A204.1 (cell line): ENCODE data around the gene AAR2.

Source experiments
- FAIRE-seq: peaks from 2 replicates; lab custom pipeline; 2012; peaks lifted over from hg19 to GRCh38; lab: Jason Lieb, UNC

The AAR2 gene

GRCh38 chr20:36281785-36282380 is 45.6 kb downstream of the AAR2 start:
- no peak for FAIRE-seq

- no peak for FAIRE-seq
These were observed 48.5 kb downstream of the AAR2 start for GRCh38 chr20:36284751-36285150.

GRCh38 chr20:36285746-36286447 is 49.6 kb downstream of the AAR2 start:
- no peak for FAIRE-seq

- FAIRE-seq, result no peak
These were observed 61.4 kb downstream of the AAR2 start for GRCh38 chr20:36297656-36298055.

DNA sequence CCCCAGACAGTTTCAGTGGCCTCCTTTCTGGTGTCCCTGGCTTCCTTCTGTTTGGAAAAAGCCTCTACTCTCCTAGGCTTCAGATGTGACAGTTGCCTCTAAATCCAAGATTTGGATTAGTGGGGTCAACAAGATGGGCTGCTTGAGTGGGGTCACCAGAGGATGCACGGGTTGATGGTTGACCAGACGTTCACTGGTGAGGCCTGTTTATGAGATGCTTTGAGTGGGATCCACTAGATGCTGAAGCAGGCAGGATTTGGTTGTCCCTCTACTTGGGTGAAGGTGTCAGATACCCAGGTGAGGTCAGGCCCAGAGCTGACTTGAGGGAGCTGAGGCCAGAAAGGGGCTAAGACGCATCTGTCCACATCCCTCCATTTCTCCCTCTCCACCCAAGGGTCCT is 61.8 kb downstream of the AAR2 start:
- no peak for FAIRE-seq

DNA sequence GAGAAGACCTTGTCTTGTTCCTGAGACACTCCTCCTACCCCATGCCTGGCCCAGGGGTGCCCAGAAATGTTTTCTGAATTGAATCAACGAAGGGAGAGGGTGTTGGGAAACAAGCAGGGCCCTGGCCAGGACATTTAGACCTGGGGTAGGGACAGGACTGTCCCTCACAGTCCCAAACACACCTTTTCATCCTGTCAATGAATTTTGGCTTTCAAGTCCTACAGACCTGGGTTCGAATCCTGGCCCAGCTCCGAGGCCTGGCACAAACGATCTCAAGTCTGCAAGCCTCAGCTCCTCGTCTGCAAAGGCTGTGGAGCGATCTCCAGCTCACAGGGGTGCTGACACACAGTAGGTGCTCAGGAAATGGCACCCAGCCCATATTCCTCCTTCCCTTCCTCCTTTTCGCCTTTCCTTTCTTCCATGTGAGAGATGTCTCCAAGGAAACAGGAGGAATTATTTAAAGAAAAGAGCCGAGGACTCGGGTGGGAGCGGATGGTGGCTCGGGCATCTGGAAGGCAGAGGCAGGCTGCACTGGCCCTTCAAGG is 62.6 kb downstream of the AAR2 start:
- FAIRE-seq, result no peak

DNA sequence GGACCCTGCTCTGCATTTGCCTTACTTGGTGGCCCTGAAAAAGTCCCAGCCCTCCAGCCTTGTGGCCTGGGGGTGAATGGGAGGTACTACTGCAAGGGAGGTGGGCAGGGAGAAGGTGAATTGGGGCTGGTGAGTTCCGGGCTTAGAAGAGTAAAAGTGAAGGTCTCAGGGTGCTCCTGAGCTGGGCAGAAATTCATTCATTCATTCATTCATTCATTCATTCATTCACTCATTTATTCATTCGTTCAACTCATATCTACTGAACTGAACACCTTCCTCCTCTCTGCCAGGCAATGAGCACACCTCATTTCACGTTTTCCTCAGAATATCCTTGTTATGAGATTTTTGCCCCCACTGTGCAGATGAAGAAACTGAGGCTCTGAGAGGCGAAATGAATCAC is 63.2 kb downstream of the AAR2 start:
- FAIRE-seq, result no peak

- FAIRE-seq, result no peak
These were observed 65.3 kb downstream of the AAR2 start for GRCh38 chr20:36301359-36302119.

DNA sequence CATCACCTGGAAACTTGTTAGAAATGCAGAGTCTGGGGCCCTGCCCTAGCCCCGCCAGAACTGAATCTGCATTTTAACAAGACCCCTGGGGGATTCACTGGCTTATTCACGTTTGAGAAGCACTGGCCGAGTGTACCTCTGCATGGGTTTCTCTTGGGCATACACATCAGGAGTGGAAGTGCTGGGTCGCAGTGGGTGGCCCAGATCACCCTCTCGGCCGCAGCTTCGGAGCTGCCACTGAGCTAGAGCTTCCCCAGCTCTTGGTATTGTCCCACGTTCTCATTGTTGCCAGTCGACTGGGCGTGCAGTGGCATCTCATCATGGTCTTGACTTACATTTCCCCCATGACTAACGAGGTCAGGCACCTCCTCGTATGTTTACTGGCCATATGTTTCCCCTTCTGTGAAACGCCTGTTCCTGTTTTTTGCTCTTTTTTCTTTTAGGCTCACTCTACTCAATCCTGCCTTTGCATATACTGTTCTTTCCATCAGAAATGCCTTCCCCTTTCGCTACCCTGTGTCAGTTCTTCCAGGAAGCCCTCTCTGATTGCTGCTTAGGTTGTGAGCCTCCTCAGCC is 66.8 kb downstream of the AAR2 start:
- no peak for FAIRE-seq

- FAIRE-seq, result no peak
These were observed 67.6 kb downstream of the AAR2 start for GRCh38 chr20:36303831-36304230.

DNA sequence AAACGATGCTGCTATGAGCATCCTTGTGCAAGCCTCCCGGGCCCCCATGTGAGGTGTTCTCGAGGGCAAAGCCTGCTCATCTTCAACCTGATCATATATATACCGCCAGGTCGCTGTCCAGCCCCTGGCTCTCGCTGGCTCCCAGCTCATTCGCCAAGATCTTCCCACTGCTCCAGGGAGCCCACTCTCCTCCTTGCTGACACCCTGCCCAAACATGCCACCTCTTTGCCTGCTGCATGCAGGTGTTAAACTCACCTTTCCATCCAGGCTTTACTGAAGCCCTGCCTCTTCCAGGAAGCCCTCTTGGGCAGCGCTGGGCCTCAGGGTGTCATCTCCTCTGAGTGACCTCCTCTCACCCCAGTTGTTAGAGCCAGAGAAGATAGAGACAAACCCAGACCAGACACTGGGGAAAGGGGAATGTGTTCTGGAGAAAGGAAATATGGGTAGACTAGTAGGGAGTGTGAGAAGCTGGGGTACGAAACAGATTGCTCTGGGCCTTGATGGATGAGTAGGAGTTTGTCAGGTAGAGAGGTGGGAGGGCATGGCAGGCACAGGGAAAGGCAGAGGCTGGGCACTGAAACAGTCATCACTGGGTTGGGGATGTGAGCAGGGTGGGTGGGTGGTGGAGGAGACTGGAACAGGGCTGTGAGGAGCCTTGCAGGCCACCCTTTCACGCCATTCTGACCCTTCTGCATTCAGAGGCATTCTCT is 68.7 kb downstream of the AAR2 start:
- no peak for FAIRE-seq

GRCh38 chr20:36305602-36306551 is 69.6 kb downstream of the AAR2 start, which contains the start of gene DLGAP4:
Gene DLGAP4 (plus strand): TSS chr20:36306339. CDS start chr20:36431718, 125,379 bp downstream.
- FAIRE-seq, result no peak
